Smooth muscle cell of the coronary artery (primary cell): ENCODE data around the gene RSPH1. TPM values are rescaled to one million over a fixed set of nuclear protein-coding genes. Genes with fewer than 3 reads are reported as not detected.

Experiments
- total RNA-seq: library from RNA; depleted of rRNA; stranded (reverse); fragments of >200 nt; gene quantifications from 2 replicates; pipeline ENCODE4 v1.2.3, GENCODE V29; 2014; ENCODE audit warnings: low replicate concordance

Gene RSPH1
- total RNA-seq = 0.12 TPM in 1 of 2 replicates, not detected in the other

GRCh38 chr21:42496120-42496838, at the start of gene RSPH1:
Gene RSPH1 (minus strand): TSS chr21:42496224. CDS start chr21:42496186, 38 bp downstream.

GRCh38 chr21:42513151-42513984, 17.3 kb upstream of the RSPH1 start, which contains the start of gene SLC37A1:
Gene SLC37A1 (plus strand): TSS chr21:42513852. CDS start chr21:42518455, 4,603 bp downstream.

Other genes with a start within 250 kb of the RSPH1 start
- gene TFF3, start 180.8 kb downstream of the RSPH1 start, total RNA-seq = 0.47 TPM in 1 of 2 replicates, not detected in the other
- not detected in 2 replicates for gene TFF2, start 145.2 kb downstream of the RSPH1 start, total RNA-seq
- 0.15 TPM in 1 of 2 replicates, not detected in the other for gene TFF1, start 129.7 kb downstream of the RSPH1 start, total RNA-seq
- not detected in 2 replicates for gene TMPRSS3, start 100.2 kb downstream of the RSPH1 start, total RNA-seq
- gene UBASH3A, start 92.3 kb downstream of the RSPH1 start, total RNA-seq = not detected in 2 replicates
- gene SLC37A1, start 17.6 kb upstream of the RSPH1 start, total RNA-seq = 1.9 and 6.1 TPM in 2 replicates
- 0.12 and 1.7 TPM in 2 replicates for gene PDE9A, start 157.4 kb upstream of the RSPH1 start, total RNA-seq